ENCODE data around the gene EPDR1.

EPDR1 gene

DNA sequence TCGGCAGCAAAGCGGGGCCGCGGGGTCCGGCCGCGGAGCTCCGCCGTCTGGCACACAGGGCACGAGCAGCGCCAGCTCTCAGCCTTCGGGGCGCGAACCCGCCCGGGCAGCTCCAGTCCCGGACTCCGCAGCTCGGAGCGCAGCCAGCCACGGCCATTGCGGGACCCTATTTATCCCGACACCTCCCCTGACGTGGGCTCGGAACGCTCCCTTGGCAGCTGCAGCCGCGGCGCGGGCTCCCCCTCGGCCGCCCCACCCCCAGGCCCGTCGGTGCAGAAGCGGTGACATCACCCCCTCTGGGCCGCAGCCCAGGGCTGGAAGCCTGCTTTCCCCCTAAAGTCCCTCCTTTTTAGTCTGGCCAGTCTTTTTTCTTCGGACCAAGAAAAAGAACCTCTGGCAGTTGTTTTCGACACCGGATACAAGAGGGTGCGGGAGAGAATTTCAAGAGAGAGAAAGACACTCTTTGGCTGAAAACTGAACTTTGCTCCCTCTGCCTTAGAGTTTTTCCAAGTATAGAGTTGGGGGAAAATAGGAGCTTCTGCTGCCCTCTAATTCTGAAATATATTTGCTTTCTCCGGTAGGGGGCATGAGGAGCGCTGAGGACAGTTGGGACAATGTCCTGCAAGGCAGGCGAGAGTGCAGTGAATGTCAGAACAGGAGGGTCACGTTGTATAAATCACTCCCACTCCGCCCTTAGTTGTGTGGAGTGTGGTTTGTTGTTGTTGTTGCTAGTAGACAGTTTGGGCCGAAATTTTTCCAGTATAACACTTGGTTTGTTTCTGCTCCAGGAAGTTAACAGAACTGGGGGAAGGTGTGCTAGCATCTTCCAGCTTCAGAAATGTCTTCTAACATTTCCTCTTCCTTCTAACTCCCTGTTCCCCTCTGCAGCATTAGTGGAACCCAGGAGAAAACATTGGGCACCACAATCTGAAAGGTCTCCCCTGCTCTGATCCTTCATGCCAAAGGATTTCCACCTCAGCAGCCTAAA is 3.5 kb upstream of the EPDR1 start, which contains the start of gene SFRP4:
SFRP4 (minus strand) TSS at position 145 of the 988 bp plus-strand sequence. CDS start 280 bp downstream, outside the sequence.
- Histone ChIP-seq H3K4me3 (ENCODE audit: low read length) (peak within 1 kb of the TSS; percentile 72), H3K27me3 (ENCODE audit: control insufficient read depth, insufficient read depth, low read length) (peaks cover 2% of the 10 kb centered on the region), H3K36me3 (ENCODE audit: control insufficient read depth, insufficient read depth, low read length) (no peaks in the 10 kb centered on the region), H3K27ac (ENCODE audit: low read depth, low read length) (peak within 1 kb of the TSS; percentile 50), H3K9ac (ENCODE audit: low read length) (peak within 1 kb of the TSS; percentile 14), H3K4me1 (ENCODE audit: control insufficient read depth, insufficient read depth, low read length) (no peaks in the 10 kb centered on the region)

DNA sequence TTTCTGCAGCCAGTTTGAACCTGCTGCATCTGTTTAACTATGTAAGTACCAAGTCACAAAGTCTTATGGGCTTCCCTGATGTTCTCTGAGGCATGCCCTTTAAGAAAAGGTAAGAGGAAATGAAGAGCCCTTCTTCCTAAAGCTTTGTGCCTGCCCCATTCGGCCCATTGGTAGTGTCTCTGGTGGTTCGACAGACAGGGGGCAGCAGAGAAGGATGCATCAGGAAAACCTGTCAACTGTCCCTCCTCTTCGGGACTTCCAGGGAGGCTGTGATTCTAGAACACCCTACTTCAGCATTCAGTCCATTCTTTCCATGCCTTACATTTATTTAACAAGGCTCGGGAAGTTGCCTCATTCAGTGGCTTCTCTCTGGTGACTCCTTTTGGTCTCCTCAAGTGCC is 1.9 kb upstream of the EPDR1 start:
- no peaks in the 10 kb centered on the region for H3K4me1 ChIP-seq (ENCODE audit: control insufficient read depth, insufficient read depth, low read length)
- H3K4me3 ChIP-seq (ENCODE audit: low read length): no peak overlapping the region
- no peak overlapping the region for H3K27ac ChIP-seq (ENCODE audit: low read depth, low read length)
- H3K27me3 ChIP-seq (ENCODE audit: control insufficient read depth, insufficient read depth, low read length): peaks cover 2% of the 10 kb centered on the region
- H3K36me3 ChIP-seq (ENCODE audit: control insufficient read depth, insufficient read depth, low read length): no peaks in the 10 kb centered on the region
- H3K9ac ChIP-seq (ENCODE audit: low read length): no peak overlapping the region

DNA sequence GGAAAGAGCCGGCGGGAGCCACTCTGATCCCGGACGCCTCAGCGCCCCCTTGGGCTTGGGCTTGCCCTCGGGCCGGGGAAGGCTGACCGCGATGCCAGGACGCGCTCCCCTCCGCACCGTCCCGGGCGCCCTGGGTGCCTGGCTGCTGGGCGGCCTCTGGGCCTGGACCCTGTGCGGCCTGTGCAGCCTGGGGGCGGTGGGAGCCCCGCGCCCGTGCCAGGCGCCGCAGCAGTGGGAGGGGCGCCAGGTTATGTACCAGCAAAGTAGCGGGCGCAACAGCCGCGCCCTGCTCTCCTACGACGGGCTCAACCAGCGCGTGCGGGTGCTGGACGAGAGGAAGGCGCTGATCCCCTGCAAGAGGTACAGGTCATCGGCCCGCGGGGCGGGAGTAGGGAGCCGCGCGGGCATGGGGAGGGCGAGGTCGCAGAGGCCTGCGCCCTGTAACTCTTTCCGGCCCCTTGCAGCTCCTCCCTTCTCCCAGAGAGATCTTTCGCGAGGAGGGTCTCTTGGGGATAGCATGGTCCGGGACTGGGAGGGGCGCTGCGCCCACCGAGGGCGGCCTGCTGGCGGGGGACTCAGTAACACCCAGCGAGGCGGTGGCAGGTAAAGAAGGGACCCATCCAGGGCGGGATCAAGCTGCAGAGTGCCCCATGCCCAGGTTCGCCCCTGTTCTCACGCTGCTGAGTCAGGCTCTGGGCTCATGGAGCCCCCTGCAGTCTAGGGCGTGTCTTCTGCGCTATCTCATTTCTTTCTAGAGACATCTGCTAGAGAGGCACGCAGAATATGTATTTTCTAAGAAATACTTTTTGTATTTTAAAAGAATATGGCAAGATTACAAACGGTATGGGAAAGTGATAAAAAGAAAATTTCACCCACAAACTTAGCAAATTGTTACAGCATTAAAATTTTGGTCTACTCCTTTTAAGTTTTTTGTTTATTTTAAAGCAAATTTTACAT is 687 bp downstream of the EPDR1 start:
- no peak overlapping the region for H3K9ac ChIP-seq (ENCODE audit: low read length)
- H3K27ac ChIP-seq (ENCODE audit: low read depth, low read length): peak overlapping the region; percentile 7
- H3K36me3 ChIP-seq (ENCODE audit: control insufficient read depth, insufficient read depth, low read length): no peaks in the 10 kb centered on the region
- H3K4me3 ChIP-seq (ENCODE audit: low read length): peak overlapping the region; percentile 73
- no peaks in the 10 kb centered on the region for H3K4me1 ChIP-seq (ENCODE audit: control insufficient read depth, insufficient read depth, low read length)
- peaks cover 1% of the 10 kb centered on the region for H3K27me3 ChIP-seq (ENCODE audit: control insufficient read depth, insufficient read depth, low read length)

DNA sequence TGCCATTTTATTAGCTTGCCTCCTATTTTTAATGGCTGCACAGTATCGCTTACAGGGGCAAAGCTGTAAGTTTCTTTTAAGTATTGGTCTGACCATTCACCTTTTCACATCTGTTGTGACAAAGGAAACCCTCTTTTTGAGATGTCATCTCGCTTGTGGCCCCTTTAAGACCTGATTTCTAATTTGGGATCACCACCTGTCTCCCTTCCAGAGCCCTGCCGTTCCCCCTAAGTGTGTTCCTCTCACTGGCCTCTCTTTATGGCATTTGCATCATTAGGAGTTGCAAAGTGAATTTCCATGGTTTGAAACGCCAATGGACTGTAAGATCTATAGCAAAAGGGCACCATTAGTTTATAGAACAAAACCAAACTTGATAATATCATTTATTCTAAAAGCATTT is 1.4 kb downstream of the EPDR1 start:
- no peaks in the 10 kb centered on the region for H3K4me1 ChIP-seq (ENCODE audit: control insufficient read depth, insufficient read depth, low read length)
- no peak overlapping the region for H3K4me3 ChIP-seq (ENCODE audit: low read length)
- H3K36me3 ChIP-seq (ENCODE audit: control insufficient read depth, insufficient read depth, low read length): no peaks in the 10 kb centered on the region
- H3K27me3 ChIP-seq (ENCODE audit: control insufficient read depth, insufficient read depth, low read length): no peaks in the 10 kb centered on the region
- no peak overlapping the region for H3K9ac ChIP-seq (ENCODE audit: low read length)
- H3K27ac ChIP-seq (ENCODE audit: low read depth, low read length): no peak overlapping the region

DNA sequence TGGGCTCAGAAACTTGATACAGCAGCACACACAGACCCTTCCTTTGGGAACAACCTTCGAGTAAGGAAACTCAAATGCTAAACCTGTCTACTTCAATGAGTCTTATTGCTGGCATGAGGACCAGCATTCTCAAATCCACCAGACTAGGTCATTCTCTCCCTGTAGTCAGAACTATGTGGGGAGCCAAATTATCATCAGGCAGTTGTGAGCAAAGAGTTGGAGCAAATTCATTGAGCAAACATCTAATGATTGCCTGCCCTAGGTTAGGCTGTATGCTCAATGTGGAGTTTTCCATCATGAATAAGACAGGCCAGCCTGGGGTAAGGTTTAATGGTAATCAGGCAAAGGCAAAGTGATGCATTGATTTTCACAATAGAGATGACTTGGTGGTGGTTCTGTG is 3.6 kb downstream of the EPDR1 start:
- H3K27ac ChIP-seq (ENCODE audit: low read depth, low read length): peak overlapping the region; percentile 1

DNA sequence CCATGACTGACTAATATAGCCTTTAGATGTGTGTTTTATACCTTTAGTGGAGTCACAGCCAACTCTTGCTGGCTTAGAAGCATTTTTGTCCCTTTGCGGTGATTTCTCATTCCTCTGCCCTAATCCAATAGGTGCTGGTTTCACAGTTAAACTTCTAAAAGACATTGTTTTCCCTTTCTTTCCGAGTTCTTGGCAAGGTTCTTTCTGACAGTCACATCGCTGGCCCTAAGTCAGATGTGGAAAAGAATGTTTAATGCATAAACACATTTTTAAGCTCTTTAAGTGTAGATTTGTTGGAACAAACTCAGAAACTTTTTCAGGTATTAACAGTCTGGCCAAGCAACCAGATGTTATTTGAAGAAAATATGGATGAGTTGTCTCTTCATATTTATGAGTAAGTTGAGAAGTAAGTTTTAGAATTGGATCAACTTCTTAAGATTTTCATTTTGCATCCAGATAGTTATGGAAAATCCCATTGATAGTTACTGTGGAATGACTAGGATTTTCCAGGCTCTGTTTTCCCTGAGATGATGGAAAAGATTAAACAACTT is 4.1 kb downstream of the EPDR1 start:
- Histone ChIP-seq H3K4me3 (ENCODE audit: low read length) (no peak overlapping the region), H3K27ac (ENCODE audit: low read depth, low read length) (peak overlapping the region; percentile 1)

More for the DNA sequence above, 3.6 kb downstream of the EPDR1 start:
- no peaks in the 10 kb centered on the region for H3K27me3 ChIP-seq (ENCODE audit: control insufficient read depth, insufficient read depth, low read length)
- no peaks in the 10 kb centered on the region for H3K36me3 ChIP-seq (ENCODE audit: control insufficient read depth, insufficient read depth, low read length)
- H3K4me1 ChIP-seq (ENCODE audit: control insufficient read depth, insufficient read depth, low read length): no peaks in the 10 kb centered on the region
- H3K9ac ChIP-seq (ENCODE audit: low read length): no peak overlapping the region
- no peak overlapping the region for H3K4me3 ChIP-seq (ENCODE audit: low read length)

DNA sequence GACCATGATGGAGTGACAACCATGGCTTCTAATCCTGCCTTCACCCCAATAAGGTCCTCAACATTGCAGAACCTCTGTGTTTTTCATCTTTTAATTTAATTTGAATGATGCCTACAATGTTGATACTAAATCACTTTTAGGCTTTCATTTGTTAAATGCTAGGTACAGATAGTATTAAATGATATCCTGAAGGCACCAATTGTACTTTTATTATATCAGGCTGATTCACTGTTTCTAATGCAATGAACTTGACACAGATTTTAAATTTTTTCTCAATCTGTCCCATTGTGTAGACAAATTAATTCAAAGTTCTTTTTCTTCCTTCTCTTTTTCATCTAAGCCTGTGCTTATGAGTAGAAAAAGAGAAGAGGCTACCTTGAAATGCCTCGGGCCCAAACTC is 5.2 kb downstream of the EPDR1 start:
- Histone ChIP-seq H3K4me3 (ENCODE audit: low read length) (no peak overlapping the region), H3K27me3 (ENCODE audit: control insufficient read depth, insufficient read depth, low read length) (no peaks in the 10 kb centered on the region), H3K36me3 (ENCODE audit: control insufficient read depth, insufficient read depth, low read length) (no peaks in the 10 kb centered on the region), H3K4me1 (ENCODE audit: control insufficient read depth, insufficient read depth, low read length) (no peaks in the 10 kb centered on the region), H3K27ac (ENCODE audit: low read depth, low read length) (no peak overlapping the region), H3K9ac (ENCODE audit: low read length) (no peak overlapping the region)

More for the DNA sequence above, 4.1 kb downstream of the EPDR1 start:
- Histone ChIP-seq H3K27me3 (ENCODE audit: control insufficient read depth, insufficient read depth, low read length) (no peaks in the 10 kb centered on the region), H3K4me1 (ENCODE audit: control insufficient read depth, insufficient read depth, low read length) (no peaks in the 10 kb centered on the region), H3K36me3 (ENCODE audit: control insufficient read depth, insufficient read depth, low read length) (no peaks in the 10 kb centered on the region), H3K9ac (ENCODE audit: low read length) (no peak overlapping the region)

DNA sequence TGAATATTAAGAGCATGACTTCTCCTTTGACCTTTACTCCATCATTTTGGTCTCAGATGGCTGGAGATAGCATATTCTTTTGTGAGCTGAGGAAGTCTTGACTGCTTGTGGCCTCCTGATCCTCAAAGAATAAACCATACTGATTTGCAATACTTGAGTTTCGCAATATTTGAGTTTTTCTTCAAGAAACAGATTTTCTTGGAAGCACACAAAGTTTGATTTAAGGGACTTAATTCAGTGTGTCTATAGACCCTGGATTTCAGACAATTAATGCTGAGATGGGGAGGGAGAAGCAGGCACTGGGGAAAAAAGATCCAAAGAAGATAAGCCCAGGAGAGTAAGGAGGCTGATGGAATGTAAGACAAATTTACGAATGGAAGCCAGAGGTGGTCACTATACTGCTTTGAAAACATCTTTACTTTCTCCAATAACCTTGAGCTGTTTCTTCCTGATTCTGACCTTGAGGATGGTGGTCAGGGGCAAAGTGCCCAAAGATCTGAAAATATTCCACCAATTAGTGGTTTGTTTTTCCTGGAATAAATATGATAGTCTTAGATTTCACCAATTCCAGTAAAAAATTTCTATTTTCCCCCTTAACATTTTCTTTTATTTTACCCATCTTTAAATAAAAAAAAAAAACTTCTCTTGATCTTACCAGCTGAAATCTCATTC is 7.5 kb downstream of the EPDR1 start:
- H3K27ac ChIP-seq (ENCODE audit: low read depth, low read length): no peak overlapping the region
- H3K4me1 ChIP-seq (ENCODE audit: control insufficient read depth, insufficient read depth, low read length): no peaks in the 10 kb centered on the region
- no peaks in the 10 kb centered on the region for H3K27me3 ChIP-seq (ENCODE audit: control insufficient read depth, insufficient read depth, low read length)
- no peaks in the 10 kb centered on the region for H3K36me3 ChIP-seq (ENCODE audit: control insufficient read depth, insufficient read depth, low read length)
- H3K4me3 ChIP-seq (ENCODE audit: low read length): no peak overlapping the region
- no peak overlapping the region for H3K9ac ChIP-seq (ENCODE audit: low read length)

DNA sequence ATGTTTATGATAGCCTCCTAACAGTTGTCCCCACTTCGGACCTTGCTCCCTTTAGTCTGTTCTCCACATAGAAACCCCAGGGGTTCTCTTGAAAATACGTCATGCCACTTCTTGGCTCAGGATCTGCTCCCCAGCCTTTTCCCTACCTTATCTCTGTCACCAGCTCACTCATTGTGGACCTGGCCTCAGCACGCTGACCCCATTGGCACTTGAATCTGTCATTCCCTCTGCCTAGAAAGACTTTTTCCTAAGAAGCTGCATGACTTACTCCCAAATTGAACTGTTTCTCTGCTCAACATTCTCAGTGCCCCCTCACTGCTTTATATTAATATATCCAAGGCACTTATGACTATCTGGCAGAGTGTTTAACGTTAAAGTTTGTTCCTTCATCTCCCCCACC is 8.4 kb downstream of the EPDR1 start:
- no peaks in the 10 kb centered on the region for H3K36me3 ChIP-seq (ENCODE audit: control insufficient read depth, insufficient read depth, low read length)
- no peaks in the 10 kb centered on the region for H3K27me3 ChIP-seq (ENCODE audit: control insufficient read depth, insufficient read depth, low read length)
- H3K4me3 ChIP-seq (ENCODE audit: low read length): no peak overlapping the region
- H3K4me1 ChIP-seq (ENCODE audit: control insufficient read depth, insufficient read depth, low read length): no peaks in the 10 kb centered on the region
- no peak overlapping the region for H3K27ac ChIP-seq (ENCODE audit: low read depth, low read length)
- H3K9ac ChIP-seq (ENCODE audit: low read length): no peak overlapping the region

DNA sequence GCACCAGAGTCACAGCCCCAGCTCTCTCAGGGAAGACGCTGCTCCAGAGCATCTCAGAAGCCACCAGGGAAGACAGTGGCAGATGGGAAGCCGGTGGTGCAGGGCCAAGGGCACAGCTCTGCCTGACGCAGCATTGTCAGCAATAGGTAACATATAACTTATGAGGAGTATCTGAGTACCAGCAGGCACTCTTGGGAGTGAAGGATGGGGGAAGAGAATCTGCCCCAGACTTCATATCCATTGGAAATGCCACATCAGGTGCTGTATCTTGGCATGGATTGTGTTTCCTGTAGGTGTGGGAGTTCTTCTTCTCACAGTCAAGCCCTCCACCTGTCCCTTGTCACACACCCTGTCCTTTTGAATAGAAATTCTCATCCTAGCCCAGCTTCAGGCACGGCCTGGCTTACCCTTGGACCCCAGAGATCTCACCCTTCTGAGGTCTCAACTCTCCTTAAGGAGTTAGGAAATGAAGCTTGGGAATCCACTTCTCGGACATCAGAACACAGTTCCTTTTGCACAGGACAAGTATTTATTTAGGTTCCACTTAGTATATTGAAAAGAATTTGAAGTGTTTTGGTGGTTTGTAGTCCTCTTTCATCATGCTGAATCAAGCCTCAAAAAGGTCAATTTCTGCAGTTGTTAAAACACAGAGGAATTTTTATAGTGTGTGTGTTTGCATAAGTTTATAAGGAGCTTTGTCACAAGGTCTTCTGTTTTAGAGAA is 9.9 kb downstream of the EPDR1 start:
- H3K4me1 ChIP-seq (ENCODE audit: control insufficient read depth, insufficient read depth, low read length): no peaks in the 10 kb centered on the region
- H3K27ac ChIP-seq (ENCODE audit: low read depth, low read length): no peak overlapping the region
- no peaks in the 10 kb centered on the region for H3K27me3 ChIP-seq (ENCODE audit: control insufficient read depth, insufficient read depth, low read length)

DNA sequence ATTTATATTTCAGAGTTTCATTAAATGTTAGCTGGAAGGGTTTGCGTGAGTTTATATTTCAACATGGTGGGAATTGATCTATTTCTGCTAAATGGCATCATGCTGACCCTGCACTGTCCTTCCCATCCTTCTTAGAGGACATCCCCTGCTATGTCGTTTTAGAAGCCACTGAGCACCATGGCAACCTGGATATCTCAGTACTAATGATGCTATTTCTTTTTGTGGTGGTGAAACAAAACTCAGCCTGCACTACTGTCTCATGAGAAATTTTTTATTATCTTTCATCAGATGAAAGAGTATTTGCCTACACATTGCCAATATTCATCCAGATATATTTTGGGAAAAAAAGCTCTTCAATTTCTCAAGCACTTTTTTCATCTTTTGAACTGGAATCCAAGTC is 12.1 kb downstream of the EPDR1 start:
- Histone ChIP-seq H3K36me3 (ENCODE audit: control insufficient read depth, insufficient read depth, low read length) (no peaks in the 10 kb centered on the region), H3K4me1 (ENCODE audit: control insufficient read depth, insufficient read depth, low read length) (no peaks in the 10 kb centered on the region), H3K27ac (ENCODE audit: low read depth, low read length) (no peak overlapping the region), H3K27me3 (ENCODE audit: control insufficient read depth, insufficient read depth, low read length) (no peaks in the 10 kb centered on the region), H3K4me3 (ENCODE audit: low read length) (no peak overlapping the region), H3K9ac (ENCODE audit: low read length) (no peak overlapping the region)

More for the DNA sequence above, 9.9 kb downstream of the EPDR1 start:
- H3K4me3 ChIP-seq (ENCODE audit: low read length): no peak overlapping the region
- no peak overlapping the region for H3K9ac ChIP-seq (ENCODE audit: low read length)
- no peaks in the 10 kb centered on the region for H3K36me3 ChIP-seq (ENCODE audit: control insufficient read depth, insufficient read depth, low read length)
